Mucosa of stomach (tissue), 1 donor: ENCODE data around the gene SHC2.
"Not testable (repeated sequence)": the region's sequence is repeated elsewhere in the genome, so short reads cannot be mapped to it uniquely, and the experiment has no call there.

Source experiments
- H3K27me3 ChIP-seq: one replicate; pipeline ENCODE4 v1.7.0; 2013; ENCODE audit warnings: mild to moderate bottlenecking, low read length; ENCODE audit not compliant: control insufficient read depth, insufficient read depth
- H3K36me3 ChIP-seq: one replicate; pipeline ENCODE4 v1.7.0; 2013; ENCODE audit warnings: low read length; ENCODE audit not compliant: control insufficient read depth, insufficient read depth
- H3K4me1 ChIP-seq: one replicate; pipeline ENCODE4 v1.7.0; 2013; ENCODE audit warnings: mild to moderate bottlenecking, low read length; ENCODE audit not compliant: control insufficient read depth, insufficient read depth
- H3K4me3 ChIP-seq: one replicate; pipeline ENCODE4 v1.7.0; 2013; ENCODE audit warnings: low read length
- H3K9ac ChIP-seq: one replicate; pipeline ENCODE4 v1.7.0; 2013; ENCODE audit warnings: mild to moderate bottlenecking, low read length, moderate library complexity
- H3K9me3 ChIP-seq: one replicate; pipeline ENCODE4 v1.7.0; 2013; ENCODE audit warnings: mild to moderate bottlenecking, low read length, moderate library complexity; ENCODE audit not compliant: control insufficient read depth
- donor health status: Pancreatic carcinoma.

Gene SHC2

GRCh38 chr19:459724-460511, 915 bp downstream of the SHC2 start:
- peak overlapping the region; percentile 85 for H3K9ac ChIP-seq
- H3K4me1 ChIP-seq = peaks cover 18% of the 10 kb centered on the region
- H3K27me3 ChIP-seq = no peaks in the 10 kb centered on the region
- H3K9me3 ChIP-seq = no peaks in the 10 kb centered on the region
- H3K4me3 ChIP-seq = peak overlapping the region; percentile 55
- H3K36me3 ChIP-seq = no peaks in the 10 kb centered on the region

GRCh38 chr19:458091-459042, 2.5 kb downstream of the SHC2 start:
- Histone ChIP-seq H3K4me3 (no peak overlapping the region), H3K36me3 (no peaks in the 10 kb centered on the region), H3K4me1 (peaks cover 18% of the 10 kb centered on the region)

GRCh38 chr19:457636-458035, 3.2 kb downstream of the SHC2 start:
- Histone ChIP-seq H3K36me3 (no peaks in the 10 kb centered on the region), H3K27me3 (no peaks in the 10 kb centered on the region), H3K9me3 (no peaks in the 10 kb centered on the region), H3K9ac (no peak overlapping the region), H3K4me1 (peaks cover 18% of the 10 kb centered on the region), H3K4me3 (no peak overlapping the region)

More at GRCh38 chr19:458091-459042, 2.5 kb downstream of the SHC2 start:
- H3K9ac ChIP-seq = no peak overlapping the region
- no peaks in the 10 kb centered on the region for H3K9me3 ChIP-seq
- no peaks in the 10 kb centered on the region for H3K27me3 ChIP-seq

GRCh38 chr19:456547-457110, 4.2 kb downstream of the SHC2 start:
- Histone ChIP-seq H3K4me1 (peaks cover 11% of the 10 kb centered on the region), H3K27me3 (no peaks in the 10 kb centered on the region), H3K9me3 (no peaks in the 10 kb centered on the region), H3K4me3 (no peak overlapping the region), H3K36me3 (no peaks in the 10 kb centered on the region), H3K9ac (no peak overlapping the region)

GRCh38 chr19:455851-456546, 4.8 kb downstream of the SHC2 start:
- H3K36me3 ChIP-seq = no peaks in the 10 kb centered on the region
- H3K9me3 ChIP-seq = no peaks in the 10 kb centered on the region
- peaks cover 11% of the 10 kb centered on the region for H3K4me1 ChIP-seq
- no peak overlapping the region for H3K4me3 ChIP-seq
- no peak overlapping the region for H3K9ac ChIP-seq
- H3K27me3 ChIP-seq = no peaks in the 10 kb centered on the region

- H3K27me3 ChIP-seq = no peaks in the 10 kb centered on the region
- H3K9ac ChIP-seq = no peak overlapping the region
- no peaks in the 10 kb centered on the region for H3K9me3 ChIP-seq
Measured at GRCh38 chr19:455031-455705, 5.7 kb downstream of the SHC2 start.

GRCh38 chr19:453606-454005, 7.2 kb downstream of the SHC2 start:
- Histone ChIP-seq H3K4me3 (no peak overlapping the region), H3K36me3 (no peaks in the 10 kb centered on the region), H3K27me3 (no peaks in the 10 kb centered on the region), H3K4me1 (no peaks in the 10 kb centered on the region), H3K9me3 (no peaks in the 10 kb centered on the region), H3K9ac (no peak overlapping the region)

More at GRCh38 chr19:455031-455705, 5.7 kb downstream of the SHC2 start:
- Histone ChIP-seq H3K4me3 (no peak overlapping the region), H3K4me1 (peaks cover 11% of the 10 kb centered on the region), H3K36me3 (no peaks in the 10 kb centered on the region)

- no peaks in the 10 kb centered on the region for H3K36me3 ChIP-seq
- no peak overlapping the region for H3K9ac ChIP-seq
- no peaks in the 10 kb centered on the region for H3K27me3 ChIP-seq
- H3K9me3 ChIP-seq = no peaks in the 10 kb centered on the region
- no peak overlapping the region for H3K4me3 ChIP-seq
- H3K4me1 ChIP-seq = no peaks in the 10 kb centered on the region
Measured at GRCh38 chr19:452829-453228, 8.0 kb downstream of the SHC2 start.

- not testable (repeated sequence) for H3K4me3 ChIP-seq, H3K9me3 ChIP-seq, H3K27me3 ChIP-seq, H3K9ac ChIP-seq, H3K4me1 ChIP-seq, H3K36me3 ChIP-seq
Measured at GRCh38 chr19:450912-451481, 9.8 kb downstream of the SHC2 start.

GRCh38 chr19:449916-450315, 10.9 kb downstream of the SHC2 start:
- H3K27me3 ChIP-seq = no peaks in the 10 kb centered on the region
- H3K4me1 ChIP-seq = no peaks in the 10 kb centered on the region
- H3K9ac ChIP-seq = no peak overlapping the region
- H3K4me3 ChIP-seq = no peak overlapping the region
- no peaks in the 10 kb centered on the region for H3K9me3 ChIP-seq
- no peaks in the 10 kb centered on the region for H3K36me3 ChIP-seq
